WTC11 (cell line): Measurements from ENCODE around the gene IPCEF1. TPM values are rescaled to one million over a fixed set of nuclear protein-coding genes. Genes with fewer than 3 reads are reported as not detected.
"Not testable (repeated sequence)": the region's sequence is repeated elsewhere in the genome, so short reads cannot be mapped to it uniquely, and the experiment has no call there.

Experiments
- ATAC-seq: fragments of 200-7000 bp; cut with Tn5 transposase; 2 replicates; pipeline ENCODE4 v1.10.0; 2021; ENCODE audit warnings: mild to moderate bottlenecking, moderate library complexity
- CTCF ChIA-PET: fragments of 300-600 bp; sonication (Branson Sonifier 250); formaldehyde crosslinking; loops from one replicate; lab custom pipeline; 2021; ENCODE audit warnings: antibody characterized with exemption; lab: Charles Lee
- POLR2A ChIA-PET: fragments of 350-600 bp; sonication (Branson Sonifier 250); formaldehyde crosslinking; loops from one replicate; lab custom pipeline; 2021; ENCODE audit warnings: antibody characterized with exemption; lab: Charles Lee
- DNase-seq: peaks from one replicate; pipeline ENCODE4 v3.0.0; 2021; ENCODE audit warnings: low spot score
- H3K27ac Mint-ChIP-seq: 2 replicates; pipeline ENCODE4 v1.8.0; 2021; ENCODE audit warnings: mixed read lengths
- H3K27me3 Mint-ChIP-seq: 2 replicates; pipeline ENCODE4 v1.8.0; 2021; ENCODE audit warnings: low read depth, mild to moderate bottlenecking, moderate library complexity, mixed read lengths
- H3K36me3 Mint-ChIP-seq: 2 replicates; pipeline ENCODE4 v1.8.0; 2021; ENCODE audit warnings: mixed read lengths
- H3K4me1 Mint-ChIP-seq: 2 replicates; pipeline ENCODE4 v1.8.0; 2022; ENCODE audit warnings: mixed read lengths
- H3K4me3 Mint-ChIP-seq: 2 replicates; pipeline ENCODE4 v1.8.0; 2021; ENCODE audit warnings: mild to moderate bottlenecking, moderate library complexity, mixed read lengths
- H3K9me3 Mint-ChIP-seq: 2 replicates; pipeline ENCODE4 v1.8.0; 2021; ENCODE audit warnings: mixed read lengths
- FOXJ3 ChIP-seq: sonication (generic); formaldehyde crosslinking; IDR thresholded peaks from 2 replicates; pipeline ENCODE4 v1.9.0; 2021; ENCODE audit warnings: missing genetic modification reagents, mild to moderate bottlenecking, borderline replicate concordance
- FOXK1 ChIP-seq: sonication (generic); formaldehyde crosslinking; IDR thresholded peaks from 2 replicates; pipeline ENCODE4 v1.8.0; 2022; ENCODE audit warnings: mild to moderate bottlenecking, moderate library complexity, missing genetic modification reagents
- JAZF1 ChIP-seq: fragments of 250-450 bp; sonication (Bioruptor Pico); IDR thresholded peaks from 2 replicates; pipeline ENCODE4 v1.9.0; 2021; ENCODE audit warnings: moderate library complexity, mild to moderate bottlenecking, inconsistent platforms
- MXD4 ChIP-seq: fragments of 250-450 bp; sonication (Bioruptor Pico); IDR thresholded peaks from 2 replicates; pipeline ENCODE4 v1.8.0; 2021; ENCODE audit warnings: mild to moderate bottlenecking, moderate library complexity, borderline replicate concordance
- MYBL2 ChIP-seq: sonication (generic); formaldehyde crosslinking; IDR thresholded peaks from 2 replicates; pipeline ENCODE4 v1.8.1; 2023; ENCODE audit warnings: mild to moderate bottlenecking, moderate library complexity, missing genetic modification reagents
- NFATC4 ChIP-seq: fragments of 250-450 bp; sonication (Bioruptor Pico); IDR thresholded peaks from 2 replicates; pipeline ENCODE4 v1.9.0; 2021; ENCODE audit warnings: mild to moderate bottlenecking
- NFE2L1 ChIP-seq: sonication (generic); formaldehyde crosslinking; IDR thresholded peaks from 2 replicates; pipeline ENCODE4 v1.8.1; 2023; ENCODE audit warnings: missing genetic modification reagents
- NR1H2 ChIP-seq: sonication (generic); formaldehyde crosslinking; IDR thresholded peaks from 2 replicates; pipeline ENCODE4 v1.9.0; 2021; ENCODE audit warnings: mild to moderate bottlenecking, moderate library complexity, missing genetic modification reagents
- NR3C1 ChIP-seq: sonication (generic); formaldehyde crosslinking; conservative IDR thresholded peaks from 2 replicates; pipeline ENCODE4 v1.8.1; 2023; ENCODE audit warnings: low read depth, mild to moderate bottlenecking, missing genetic modification reagents
- SOX15 ChIP-seq: fragments of 250-450 bp; sonication (Bioruptor Pico); IDR thresholded peaks from 2 replicates; pipeline ENCODE4 v1.9.0; 2021; ENCODE audit warnings: mild to moderate bottlenecking
- TCF7 ChIP-seq: sonication (generic); formaldehyde crosslinking; IDR thresholded peaks from 2 replicates; pipeline ENCODE4 v1.8.0; 2022; ENCODE audit warnings: mild to moderate bottlenecking, low read depth, missing genetic modification reagents, moderate library complexity
- TEAD1 ChIP-seq: sonication (generic); formaldehyde crosslinking; IDR thresholded peaks from 2 replicates; pipeline ENCODE4 v1.8.0; 2022; ENCODE audit warnings: mild to moderate bottlenecking, missing genetic modification reagents
- TP53 ChIP-seq: sonication (generic); formaldehyde crosslinking; IDR thresholded peaks from 2 replicates; pipeline ENCODE4 v1.8.1; 2023; ENCODE audit warnings: mild to moderate bottlenecking, missing genetic modification reagents
- ZBTB21 ChIP-seq: sonication (generic); formaldehyde crosslinking; IDR thresholded peaks from 2 replicates; pipeline ENCODE4 v1.8.1; 2023; ENCODE audit warnings: mild to moderate bottlenecking, missing genetic modification reagents, borderline replicate concordance
- ZNF232 ChIP-seq: sonication (generic); formaldehyde crosslinking; IDR thresholded peaks from 2 replicates; pipeline ENCODE4 v1.8.0; 2022; ENCODE audit warnings: mild to moderate bottlenecking, missing genetic modification reagents
- ZNF416 ChIP-seq: fragments of 250-450 bp; sonication (Bioruptor Pico); IDR thresholded peaks from 2 replicates; pipeline ENCODE4 v1.9.0; 2021; ENCODE audit warnings: mild to moderate bottlenecking, inconsistent platforms
- total RNA-seq: library from RNA; stranded (reverse); gene quantifications from 3 replicates; pipeline ENCODE4 v1.2.3, GENCODE V29; 2021
- TF ChIP-seq, protein P1 (sequence below): sonication (generic); formaldehyde crosslinking; IDR thresholded peaks from 2 replicates; pipeline ENCODE4 v1.8.0; 2022; ENCODE audit warnings: mild to moderate bottlenecking, missing genetic modification reagents
- TF ChIP-seq, protein P2 (sequence below): sonication (generic); formaldehyde crosslinking; IDR thresholded peaks from 2 replicates; pipeline ENCODE4 v1.8.1; 2023; ENCODE audit warnings: mild to moderate bottlenecking, moderate library complexity, missing genetic modification reagents
- TF ChIP-seq, protein P3 (sequence below): sonication (generic); formaldehyde crosslinking; IDR thresholded peaks from 2 replicates; pipeline ENCODE4 v1.8.1; 2023; ENCODE audit warnings: mild to moderate bottlenecking, missing genetic modification reagents, moderate library complexity
- TF ChIP-seq, protein P4 (sequence below): sonication (generic); formaldehyde crosslinking; IDR thresholded peaks from 2 replicates; pipeline ENCODE4 v1.8.1; 2022; ENCODE audit warnings: mild to moderate bottlenecking, missing genetic modification reagents, moderate library complexity, borderline replicate concordance
- TF ChIP-seq, protein P5 (sequence below): sonication (generic); formaldehyde crosslinking; IDR thresholded peaks from 2 replicates; pipeline ENCODE4 v1.8.1; 2022; ENCODE audit warnings: low read depth, mild to moderate bottlenecking, moderate library complexity, missing genetic modification reagents, borderline replicate concordance
- TF ChIP-seq, protein P6 (sequence below): sonication (generic); formaldehyde crosslinking; IDR thresholded peaks from 2 replicates; pipeline ENCODE4 v1.8.1; 2022; ENCODE audit warnings: missing genetic modification reagents, borderline replicate concordance

Gene IPCEF1
- total RNA-seq, 1 experiment from 2014 or later: 1.3 TPM

DNA sequence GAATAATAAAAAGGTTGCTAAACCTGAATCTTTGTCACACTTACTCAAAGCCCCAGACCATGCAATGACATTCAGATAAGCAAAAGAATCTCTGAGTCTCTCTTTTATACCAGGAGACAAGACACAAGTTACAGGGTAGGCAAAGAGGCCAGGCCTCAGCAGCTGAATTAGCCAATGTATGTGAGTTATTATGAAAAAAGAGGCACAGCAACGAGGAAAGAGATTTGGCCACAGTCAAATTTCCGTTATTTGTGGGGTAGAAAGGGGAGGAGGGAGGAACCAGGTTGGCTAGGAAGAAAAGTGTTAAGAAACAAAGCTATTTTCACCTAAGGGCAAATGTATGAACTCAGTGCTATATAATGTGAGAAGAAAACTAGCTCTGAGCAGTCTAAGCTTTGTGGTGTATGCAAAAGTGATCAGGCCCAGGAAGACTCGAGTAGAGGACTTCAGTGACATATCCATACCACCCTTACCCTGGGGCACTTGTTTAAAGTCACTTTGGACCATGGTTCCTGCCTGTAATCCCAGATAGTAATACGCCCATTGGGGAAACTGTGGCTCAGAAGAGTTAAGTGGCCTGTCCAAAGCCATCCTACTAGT is 19.1 kb downstream of the IPCEF1 start:
- H3K36me3 Mint-ChIP-seq: no peaks in the 10 kb centered on the region
- CTCF ChIA-PET: no interaction called here
- POLR2A ChIA-PET: no interaction called here

DNA sequence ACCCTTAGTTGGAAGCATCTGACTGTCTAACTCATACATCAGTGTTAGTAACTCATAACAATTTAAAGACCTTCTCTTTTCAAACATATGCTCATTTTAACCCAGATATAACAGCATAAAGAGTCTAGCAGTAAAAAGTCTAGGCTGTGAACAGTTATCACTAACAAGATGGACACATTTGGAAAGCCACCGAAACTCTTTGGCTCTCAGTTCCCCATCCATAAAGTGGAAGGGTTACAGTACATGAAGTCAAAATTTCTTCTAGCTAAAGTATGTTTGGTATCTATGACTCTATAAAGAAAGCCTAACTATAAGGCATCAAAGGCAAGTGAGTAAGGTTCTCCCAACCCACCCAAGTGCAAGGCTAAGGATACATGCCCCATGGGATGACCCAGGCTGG is 22.5 kb downstream of the IPCEF1 start:
- CTCF ChIA-PET, POLR2A ChIA-PET, ATAC-seq: not testable (repeated sequence)

More for the DNA sequence above, 19.1 kb downstream of the IPCEF1 start:
- no peak overlapping the region for H3K27ac Mint-ChIP-seq
- DNase-seq: no peak
- no peaks in the 10 kb centered on the region; the same call in 1 of the 2 replicates for H3K27me3 Mint-ChIP-seq
- TF ChIP-seq, protein P1, sequence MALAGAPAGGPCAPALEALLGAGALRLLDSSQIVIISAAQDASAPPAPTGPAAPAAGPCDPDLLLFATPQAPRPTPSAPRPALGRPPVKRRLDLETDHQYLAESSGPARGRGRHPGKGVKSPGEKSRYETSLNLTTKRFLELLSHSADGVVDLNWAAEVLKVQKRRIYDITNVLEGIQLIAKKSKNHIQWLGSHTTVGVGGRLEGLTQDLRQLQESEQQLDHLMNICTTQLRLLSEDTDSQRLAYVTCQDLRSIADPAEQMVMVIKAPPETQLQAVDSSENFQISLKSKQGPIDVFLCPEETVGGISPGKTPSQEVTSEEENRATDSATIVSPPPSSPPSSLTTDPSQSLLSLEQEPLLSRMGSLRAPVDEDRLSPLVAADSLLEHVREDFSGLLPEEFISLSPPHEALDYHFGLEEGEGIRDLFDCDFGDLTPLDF (CRISPR knock-in tag): no peak
- TF ChIP-seq, protein P2, sequence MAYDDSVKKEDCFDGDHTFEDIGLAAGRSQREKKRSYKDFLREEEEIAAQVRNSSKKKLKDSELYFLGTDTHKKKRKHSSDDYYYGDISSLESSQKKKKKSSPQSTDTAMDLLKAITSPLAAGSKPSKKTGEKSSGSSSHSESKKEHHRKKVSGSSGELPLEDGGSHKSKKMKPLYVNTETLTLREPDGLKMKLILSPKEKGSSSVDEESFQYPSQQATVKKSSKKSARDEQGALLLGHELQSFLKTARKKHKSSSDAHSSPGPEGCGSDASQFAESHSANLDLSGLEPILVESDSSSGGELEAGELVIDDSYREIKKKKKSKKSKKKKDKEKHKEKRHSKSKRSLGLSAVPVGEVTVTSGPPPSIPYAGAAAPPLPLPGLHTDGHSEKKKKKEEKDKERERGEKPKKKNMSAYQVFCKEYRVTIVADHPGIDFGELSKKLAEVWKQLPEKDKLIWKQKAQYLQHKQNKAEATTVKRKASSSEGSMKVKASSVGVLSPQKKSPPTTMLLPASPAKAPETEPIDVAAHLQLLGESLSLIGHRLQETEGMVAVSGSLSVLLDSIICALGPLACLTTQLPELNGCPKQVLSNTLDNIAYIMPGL (CRISPR knock-in tag): no peak
- peaks cover 6% of the 10 kb centered on the region for H3K9me3 Mint-ChIP-seq
- no peak overlapping the region for H3K4me3 Mint-ChIP-seq
- no peak for ATAC-seq
- peaks cover 18% of the 10 kb centered on the region for H3K4me1 Mint-ChIP-seq

DNA sequence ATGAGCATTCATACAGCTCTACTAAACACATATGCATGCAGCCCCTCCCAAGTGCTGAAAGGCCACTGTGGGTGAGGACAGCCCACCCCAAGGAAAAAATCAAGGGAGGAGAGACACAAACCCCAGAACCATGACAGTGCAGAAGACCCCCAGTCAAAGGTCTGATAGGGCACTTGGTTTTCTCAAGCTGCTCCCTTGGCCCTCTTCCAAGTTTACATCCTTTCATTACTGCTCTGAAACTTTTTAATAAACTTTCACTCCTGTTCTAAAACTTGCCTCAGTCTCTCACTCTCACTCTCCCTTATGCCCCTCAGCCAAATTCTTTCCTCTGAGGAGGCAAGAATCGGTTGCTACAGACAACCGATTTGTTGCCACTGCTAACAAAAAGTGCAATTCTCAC is 24.9 kb downstream of the IPCEF1 start:
- Mint-ChIP-seq H3K27me3 (no peaks in the 10 kb centered on the region; the same call in 1 of the 2 replicates), H3K27ac (no peak overlapping the region), H3K4me3 (no peak overlapping the region), H3K9me3 (peaks cover 14% of the 10 kb centered on the region), H3K4me1 (peaks cover 11% of the 10 kb centered on the region), H3K36me3 (no peaks in the 10 kb centered on the region)
- TF ChIP-seq ZNF416 (CRISPR knock-in tag) (no peak), TP53 (CRISPR knock-in tag) (no peak), TEAD1 (no peak), MYBL2 (no peak), MXD4 (no peak), ZBTB21 (no peak), ZNF232 (CRISPR knock-in tag) (no peak), JAZF1 (no peak), NR3C1 (no peak), NFE2L1 (no peak), SOX15 (no peak), TCF7 (CRISPR knock-in tag) (no peak), NFATC4 (CRISPR knock-in tag) (no peak), FOXK1 (CRISPR knock-in tag) (no peak), FOXJ3 (CRISPR knock-in tag) (no peak), NR1H2 (no peak)
- TF ChIP-seq, protein P3, sequence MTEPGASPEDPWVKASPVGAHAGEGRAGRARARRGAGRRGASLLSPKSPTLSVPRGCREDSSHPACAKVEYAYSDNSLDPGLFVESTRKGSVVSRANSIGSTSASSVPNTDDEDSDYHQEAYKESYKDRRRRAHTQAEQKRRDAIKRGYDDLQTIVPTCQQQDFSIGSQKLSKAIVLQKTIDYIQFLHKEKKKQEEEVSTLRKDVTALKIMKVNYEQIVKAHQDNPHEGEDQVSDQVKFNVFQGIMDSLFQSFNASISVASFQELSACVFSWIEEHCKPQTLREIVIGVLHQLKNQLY (CRISPR knock-in tag): no peak
- TF ChIP-seq, protein P4, sequence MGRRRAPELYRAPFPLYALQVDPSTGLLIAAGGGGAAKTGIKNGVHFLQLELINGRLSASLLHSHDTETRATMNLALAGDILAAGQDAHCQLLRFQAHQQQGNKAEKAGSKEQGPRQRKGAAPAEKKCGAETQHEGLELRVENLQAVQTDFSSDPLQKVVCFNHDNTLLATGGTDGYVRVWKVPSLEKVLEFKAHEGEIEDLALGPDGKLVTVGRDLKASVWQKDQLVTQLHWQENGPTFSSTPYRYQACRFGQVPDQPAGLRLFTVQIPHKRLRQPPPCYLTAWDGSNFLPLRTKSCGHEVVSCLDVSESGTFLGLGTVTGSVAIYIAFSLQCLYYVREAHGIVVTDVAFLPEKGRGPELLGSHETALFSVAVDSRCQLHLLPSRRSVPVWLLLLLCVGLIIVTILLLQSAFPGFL (CRISPR knock-in tag): no peak
- TF ChIP-seq, protein P5, sequence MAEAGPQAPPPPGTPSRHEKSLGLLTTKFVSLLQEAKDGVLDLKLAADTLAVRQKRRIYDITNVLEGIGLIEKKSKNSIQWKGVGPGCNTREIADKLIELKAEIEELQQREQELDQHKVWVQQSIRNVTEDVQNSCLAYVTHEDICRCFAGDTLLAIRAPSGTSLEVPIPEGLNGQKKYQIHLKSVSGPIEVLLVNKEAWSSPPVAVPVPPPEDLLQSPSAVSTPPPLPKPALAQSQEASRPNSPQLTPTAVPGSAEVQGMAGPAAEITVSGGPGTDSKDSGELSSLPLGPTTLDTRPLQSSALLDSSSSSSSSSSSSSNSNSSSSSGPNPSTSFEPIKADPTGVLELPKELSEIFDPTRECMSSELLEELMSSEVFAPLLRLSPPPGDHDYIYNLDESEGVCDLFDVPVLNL (CRISPR knock-in tag): no peak
- TF ChIP-seq, protein P6, sequence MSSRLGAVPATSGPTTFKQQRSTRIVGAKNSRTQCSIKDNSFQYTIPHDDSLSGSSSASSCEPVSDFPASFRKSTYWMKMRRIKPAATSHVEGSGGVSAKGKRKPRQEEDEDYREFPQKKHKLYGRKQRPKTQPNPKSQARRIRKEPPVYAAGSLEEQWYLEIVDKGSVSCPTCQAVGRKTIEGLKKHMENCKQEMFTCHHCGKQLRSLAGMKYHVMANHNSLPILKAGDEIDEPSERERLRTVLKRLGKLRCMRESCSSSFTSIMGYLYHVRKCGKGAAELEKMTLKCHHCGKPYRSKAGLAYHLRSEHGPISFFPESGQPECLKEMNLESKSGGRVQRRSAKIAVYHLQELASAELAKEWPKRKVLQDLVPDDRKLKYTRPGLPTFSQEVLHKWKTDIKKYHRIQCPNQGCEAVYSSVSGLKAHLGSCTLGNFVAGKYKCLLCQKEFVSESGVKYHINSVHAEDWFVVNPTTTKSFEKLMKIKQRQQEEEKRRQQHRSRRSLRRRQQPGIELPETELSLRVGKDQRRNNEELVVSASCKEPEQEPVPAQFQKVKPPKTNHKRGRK (CRISPR knock-in tag): no peak
- DNase-seq (no peak), ATAC-seq (no peak)
- ChIA-PET CTCF (no interaction called here), POLR2A (no interaction called here)

More for the DNA sequence above, 22.5 kb downstream of the IPCEF1 start:
- not testable (repeated sequence) for H3K27ac Mint-ChIP-seq, DNase-seq, H3K36me3 Mint-ChIP-seq, H3K4me3 Mint-ChIP-seq, H3K27me3 Mint-ChIP-seq
- peaks cover 14% of the 10 kb centered on the region for H3K9me3 Mint-ChIP-seq
- peaks cover 13% of the 10 kb centered on the region for H3K4me1 Mint-ChIP-seq
